GM12878 (cell line): ENCODE results near the gene ATP1A3. TPM values are rescaled to one million over a fixed set of nuclear protein-coding genes. Genes with fewer than 3 reads are reported as not detected.

Experiments
- ATAC-seq: fragments of 200-7000 bp; cut with Tn5 transposase; 3 replicates; pipeline ENCODE4 v1.9.1; 2020; ENCODE audit warnings: mild to moderate bottlenecking, moderate library complexity
- BruUV-seq: library from RNA; stranded (reverse); fragments of 400-500 nt; replicated peaks from 2 replicates; lab custom pipeline; 2021; lab: Mats Ljungman, UMichigan
- CTCF ChIA-PET: fragments of 300-600 bp; sonication (Branson Sonifier 250); formaldehyde crosslinking; extraction: SDS; loops from one replicate; lab custom pipeline; 2021; ENCODE audit warnings: inconsistent platforms; lab: Yijun Ruan, JAX
- POLR2A ChIA-PET: fragments of 350-600 bp; formaldehyde crosslinking; extraction: SDS; loops from one replicate; lab custom pipeline; 2021; ENCODE audit warnings: inconsistent platforms; lab: Charles Lee
- RAD21 ChIA-PET: fragments of 300-600 bp; sonication (Branson Sonifier 250); formaldehyde crosslinking; loops from one replicate; lab custom pipeline; 2023; ENCODE audit warnings: antibody characterized with exemption; ENCODE audit not compliant: unreplicated experiment; lab: Charles Lee
- SMC1A ChIA-PET: fragments of 300-600 bp; sonication (Branson Sonifier 250); formaldehyde crosslinking; loops from one replicate; lab custom pipeline; 2023; ENCODE audit not compliant: unreplicated experiment, uncharacterized antibody; lab: Charles Lee
- DNase-seq: peaks from one replicate; pipeline ENCODE4 v3.0.0-alpha.2; 2011; ENCODE audit warnings: low read depth, low spot score
- FAIRE-seq: peaks from 3 replicates; lab custom pipeline; 2011; peaks lifted over from hg19 to GRCh38; lab: Jason Lieb, UNC
- H2AFZ ChIP-seq: 2 replicates; pipeline ENCODE4 v1.6.0; 2011; ENCODE audit warnings: low read depth, low read length, control low read depth; ENCODE audit not compliant: control insufficient read depth
- H3K27ac ChIP-seq: 2 replicates; pipeline ENCODE4 v1.5.1; 2011; ENCODE audit warnings: control low read depth; ENCODE audit not compliant: control insufficient read depth, insufficient read depth
- H3K27me3 ChIP-seq, 2 experiments: replicated peaks in 1 of 2; 2 replicates each; pipeline versions ENCODE4 v1.6.0 to v1.6.1; 2011; ENCODE audit warnings: low read length in 1 of 2; ENCODE audit not compliant: control insufficient read depth in 2 of 2, insufficient read depth in 2 of 2
- H3K36me3 ChIP-seq, 2 experiments: 2 replicates each; pipeline ENCODE4 v1.5.1; 2011; ENCODE audit warnings: low read length in 1 of 2; ENCODE audit not compliant: control insufficient read depth in 2 of 2, insufficient read depth in 2 of 2
- H3K4me1 ChIP-seq: 2 replicates; pipeline ENCODE4 v1.6.1; 2011; ENCODE audit warnings: mild to moderate bottlenecking, low read length, moderate library complexity, mixed read lengths; ENCODE audit not compliant: control insufficient read depth, insufficient read depth
- H3K4me2 ChIP-seq: 2 replicates; pipeline ENCODE4 v1.6.0; 2011; ENCODE audit warnings: control low read depth; ENCODE audit not compliant: control insufficient read depth, insufficient read depth
- H3K4me3 ChIP-seq: fragments of 200-600 bp; sonication (generic); 2 replicates; pipeline ENCODE4 v1.5.1; 2016
- H3K79me2 ChIP-seq: 2 replicates; pipeline ENCODE4 v1.6.0; 2011; ENCODE audit warnings: low read length; ENCODE audit not compliant: control insufficient read depth, insufficient read depth
- H3K9ac ChIP-seq: 2 replicates; pipeline ENCODE4 v1.8.0; 2011; ENCODE audit warnings: low read length, control low read depth, mixed read lengths; ENCODE audit not compliant: control insufficient read depth, insufficient read depth
- H3K9me3 ChIP-seq: replicated peaks from 3 replicates; pipeline ENCODE4 v1.5.1; 2011; ENCODE audit warnings: mild to moderate bottlenecking, low read length; ENCODE audit not compliant: control insufficient read depth, insufficient read depth
- H4K20me1 ChIP-seq: 2 replicates; pipeline ENCODE4 v1.6.0; 2011; ENCODE audit not compliant: control insufficient read depth, insufficient read depth
- BCL3 ChIP-seq: IDR thresholded peaks from 2 replicates; pipeline ENCODE4 v1.6.1; 2011; ENCODE audit warnings: borderline replicate concordance, low read depth, mild to moderate bottlenecking, moderate library complexity, low read length; ENCODE audit not compliant: insufficient read depth, poor library complexity, severe bottlenecking
- BHLHE40 ChIP-seq, 2 experiments: fragments of 450-650 bp in 1 of 2; IDR thresholded peaks; 2 replicates each; pipeline ENCODE4 v1.6.1; 2011 to 2017; ENCODE audit warnings: low read depth in 2 of 2, borderline replicate concordance in 1 of 2, improper control_type of control experiment in 1 of 2, low read length in 1 of 2, mild to moderate bottlenecking in 1 of 2
- MTA2 ChIP-seq: fragments of 450-650 bp; IDR thresholded peaks from 2 replicates; pipeline ENCODE4 v1.6.1; 2016; ENCODE audit warnings: low read depth, mild to moderate bottlenecking, moderate library complexity
- PBX3 ChIP-seq: IDR thresholded peaks from 2 replicates; pipeline ENCODE4 v1.6.1; 2011; ENCODE audit warnings: mild to moderate bottlenecking, low read depth, low read length, moderate library complexity; ENCODE audit not compliant: insufficient replicate concordance
- POLR2A ChIP-seq: IDR thresholded peaks from 2 replicates; pipeline ENCODE4 v1.6.1; 2011; ENCODE audit warnings: low read depth, mild to moderate bottlenecking, low read length
- TCF3 ChIP-seq: IDR thresholded peaks from 2 replicates; pipeline ENCODE4 v1.6.1; 2012; ENCODE audit warnings: low read depth, mild to moderate bottlenecking, low read length, borderline replicate concordance; ENCODE audit not compliant: insufficient read depth
- WGBS: methylation state at CpG from one replicate; pipeline ENCODE4 v1.1.6; 2016; ENCODE audit warnings: low lambda C conversion rate; ENCODE audit not compliant: insufficient replicate concordance, insufficient coverage; ENCODE audit errors: missing lambda C conversion rate; 5-methylcytosine and 5-hydroxymethylcytosine counted together
- in situ Hi-C: fragments of 300-500 bp; cut with MboI; formaldehyde crosslinking; loops from 9 replicates; pipeline ENCODE4 v1.14.3; 2018; ENCODE audit warnings: mixed read lengths
- intact Hi-C: fragments of 100-400 bp; cut with micrococcal nuclease; formaldehyde crosslinking; loops from one replicate; pipeline ENCODE4 v1.14.2; 2022; ENCODE audit not compliant: unreplicated experiment
- polyA plus RNA-seq, 11 experiments: library from polyadenylated mRNA; depleted of rRNA in 4 of 11; unstranded in 6 of 11; stranded (reverse) in 5 of 11; fragments of >200 nt; fragmentation: Nextera tagmentation in 4 of 11; fragmentation: Illumina TruSeq in 1 of 11; extraction: Ambion mirVana in 4 of 11; extraction: Trizol in 1 of 11; gene quantifications; 1 replicate in 1 of 11; 2 replicates in 10 of 11; pipeline versions ENCODE4 v1.2.1 to v1.2.3, GENCODE V29; 2011 to 2016; ENCODE audit warnings: inconsistent platforms in 2 of 11, missing spikeins in 2 of 11, low read depth in 1 of 11
- total RNA-seq, 4 experiments: library from RNA; depleted of rRNA in 3 of 4; stranded (reverse); fragments of >200 nt in 3 of 4; fragmentation: Illumina TruSeq in 1 of 4; extraction: Trizol in 1 of 4; gene quantifications; 2 replicates each; pipeline versions ENCODE4 v1.2.1 to v1.2.3, GENCODE V29; 2013 to 2021

ATP1A3 gene
- total and polyA plus RNA-seq, 10 of the 15 experiments (the other 5 are each of a cell fraction or from before 2014, with no cell fraction given) = 0.17 to 0.86 (median 0.32) TPM; not detected in 2

DNA sequence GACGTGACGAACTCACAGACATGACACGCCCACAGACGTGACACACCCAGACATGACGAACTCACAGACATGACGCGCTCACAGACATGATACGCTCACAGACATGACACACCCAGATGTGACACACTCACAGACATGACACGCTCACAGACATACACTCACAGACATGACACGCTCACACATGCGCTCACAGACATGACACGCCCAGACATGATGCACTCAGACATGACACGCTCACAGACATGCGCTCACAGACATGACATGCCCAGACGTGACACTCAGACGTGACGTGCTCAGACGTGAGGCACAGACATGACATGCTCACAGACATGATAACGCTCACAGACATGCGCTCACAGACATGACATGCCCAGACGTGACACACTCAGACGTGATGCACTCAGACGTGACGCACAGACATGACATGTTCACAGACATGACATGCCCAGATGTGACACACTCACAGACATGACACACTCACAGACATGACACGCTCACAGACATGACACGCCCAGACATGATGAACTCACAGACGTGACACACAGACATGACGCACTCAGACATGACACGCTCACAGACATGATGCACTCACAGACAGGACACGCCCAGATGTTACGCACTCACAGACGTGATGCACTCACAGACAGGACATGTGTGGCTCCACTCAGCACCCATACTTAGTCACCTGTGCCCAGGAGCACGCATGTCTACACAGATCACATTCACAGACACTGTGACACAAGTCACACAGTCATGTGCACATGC, 73.9 kb downstream of the ATP1A3 start:
- Histone ChIP-seq H3K4me1 (peaks cover 2% of the 10 kb centered on the region; the same call in 1 of the 2 replicates), H3K79me2 (no peaks in the 10 kb centered on the region), H3K9ac (no peak overlapping the region), H3K4me2 (no peak overlapping the region), H3K9me3 (no peaks in the 10 kb centered on the region; the same call in 2 of the 3 replicates), H2AFZ (no peak overlapping the region), H3K27ac (no peak overlapping the region), H3K4me3 (no peak overlapping the region), H4K20me1 (no peaks in the 10 kb centered on the region), H3K36me3 (no peaks in the 10 kb centered on the region), H3K27me3 (peaks cover 3 to 6% of the 10 kb centered on the region in 2 experiments; a peak in 3 of 4 replicates)
- ChIA-PET RAD21 (interaction anchor here (0.6 kb wide), 1 partner anchor 14 kb away, joined by 3 read pairs; no protein-coding TSS in a partner anchor), SMC1A (no interaction called here), CTCF (no interaction called here), POLR2A (no interaction called here)
- intact Hi-C loops = no loop called here
- DNase-seq = no peak
- FAIRE-seq = peak; percentile 72
- TF ChIP-seq PBX3 (peak; percentile 40), POLR2A (peak; percentile 46; the same call in 1 of the 2 replicates), BCL3 (peak; percentile 97), TCF3 (peak; percentile 42), MTA2 (no peak), BHLHE40 (IDR thresholded peaks at IDR 0.05; ENCODE audit: borderline replicate concordance in 1 of 2, low read depth in 2 of 2, low read length in 1 of 2) (no peak)
- in situ Hi-C loops = no loop called here
- no peak for ATAC-seq
- WGBS = 79% methylated on average over 33 of the region's 33 CpGs
- no TSS peak for BruUV-seq
